Activated T-helper 2 cell treated with anti-CD3 and anti-CD28 coated beads, Interferon-gamma antibody, Interleukin-2, Interleukin-4, amounts not matched to agents 10 μg/mL and 5 μg/mL and 100 μg/mL, durations not matched to agents 14 hours and 24 hours and 36 hours (primary cell): Measurements from ENCODE around the gene SHF. TPM values are rescaled to one million over a fixed set of nuclear protein-coding genes. Genes with fewer than 3 reads are reported as not detected.

Source experiments
- DNase-seq: peaks from one replicate; pipeline ENCODE4 v3.0.0; 2021; ENCODE audit warnings: low spot score
- H3K27ac Mint-ChIP-seq: one replicate; pipeline ENCODE4 v1.8.0; 2021; ENCODE audit warnings: mixed read lengths
- H3K27me3 Mint-ChIP-seq: one replicate; pipeline ENCODE4 v1.8.0; 2021; ENCODE audit warnings: low read depth, mixed read lengths
- H3K36me3 Mint-ChIP-seq: one replicate; pipeline ENCODE4 v1.8.0; 2021; ENCODE audit warnings: low read depth, mixed read lengths
- H3K4me1 Mint-ChIP-seq: one replicate; pipeline ENCODE4 v1.8.0; 2021; ENCODE audit warnings: low read depth, mixed read lengths
- H3K4me3 Mint-ChIP-seq: one replicate; pipeline ENCODE4 v1.8.0; 2021; ENCODE audit warnings: low read depth, mild to moderate bottlenecking, moderate library complexity, mixed read lengths
- H3K9me3 Mint-ChIP-seq: one replicate; pipeline ENCODE4 v1.8.0; 2021; ENCODE audit warnings: mixed read lengths
- intact Hi-C: fragments of 100-400 bp; cut with micrococcal nuclease; formaldehyde crosslinking; loops from one replicate; pipeline ENCODE4 v1.15.1; 2023
- total RNA-seq: library from RNA; stranded (reverse); gene quantifications from 2 replicates; pipeline ENCODE4 v1.2.3, GENCODE V29; 2022

Gene SHF
- total RNA-seq, 1 donor from 2014 or later, result 16.4 TPM

GRCh38 chr15:45131510-45131909 lies 56.3 kb downstream of the SHF start:
- intact Hi-C loops, result no loop called here
- Mint-ChIP-seq H3K27ac (no peak overlapping the region), H3K9me3 (no peaks in the 10 kb centered on the region), H3K4me3 (no peak overlapping the region), H3K27me3 (peaks cover 69% of the 10 kb centered on the region), H3K36me3 (no peaks in the 10 kb centered on the region), H3K4me1 (peaks cover 4% of the 10 kb centered on the region)
- no peak for DNase-seq

- Mint-ChIP-seq H3K4me1 (peaks cover 4% of the 10 kb centered on the region), H3K9me3 (no peaks in the 10 kb centered on the region), H3K27me3 (peaks cover 75% of the 10 kb centered on the region), H3K27ac (no peak overlapping the region), H3K4me3 (no peak overlapping the region), H3K36me3 (no peaks in the 10 kb centered on the region)
- DNase-seq, result no peak
- intact Hi-C loops, result no loop called here
Observed at GRCh38 chr15:45130291-45131000, 57.3 kb downstream of the SHF start.

- Mint-ChIP-seq H3K4me1 (peaks cover 1% of the 10 kb centered on the region), H3K27me3 (peaks cover 79% of the 10 kb centered on the region), H3K36me3 (no peaks in the 10 kb centered on the region), H3K9me3 (no peaks in the 10 kb centered on the region), H3K27ac (no peak within 1 kb of the TSS), H3K4me3 (no peak within 1 kb of the TSS)
- intact Hi-C loops, result no loop called here
- DNase-seq, result no peak
Observed at GRCh38 chr15:45129651-45130129, 58.1 kb downstream of the SHF start, which contains the start of the genes DUOX1 and DUOXA1. Gene DUOX1 (plus strand): TSS chr15:45129994. CDS start chr15:45131967, 1,973 bp downstream. Gene DUOXA1 (minus strand): TSS chr15:45129879. CDS start chr15:45123014, 6,865 bp downstream.

- no peak for DNase-seq
- H3K9me3 Mint-ChIP-seq, result no peaks in the 10 kb centered on the region
- H3K36me3 Mint-ChIP-seq, result no peaks in the 10 kb centered on the region
- intact Hi-C loops, result no loop called here
- H3K4me3 Mint-ChIP-seq, result no peak overlapping the region
- H3K27me3 Mint-ChIP-seq, result peaks cover 73% of the 10 kb centered on the region
- H3K4me1 Mint-ChIP-seq, result no peaks in the 10 kb centered on the region
- no peak overlapping the region for H3K27ac Mint-ChIP-seq
Observed at GRCh38 chr15:45128971-45129639, 58.7 kb downstream of the SHF start.

GRCh38 chr15:45126535-45127158 lies 61.1 kb downstream of the SHF start:
- H3K4me1 Mint-ChIP-seq, result no peaks in the 10 kb centered on the region
- no peak overlapping the region for H3K27ac Mint-ChIP-seq
- H3K9me3 Mint-ChIP-seq, result no peaks in the 10 kb centered on the region
- no peaks in the 10 kb centered on the region for H3K36me3 Mint-ChIP-seq
- H3K27me3 Mint-ChIP-seq, result peaks cover 59% of the 10 kb centered on the region
- intact Hi-C loops, result no loop called here
- H3K4me3 Mint-ChIP-seq, result no peak overlapping the region
- DNase-seq, result no peak

GRCh38 chr15:45123397-45123796 lies 64.4 kb downstream of the SHF start:
- H3K4me3 Mint-ChIP-seq, result no peak overlapping the region
- no peaks in the 10 kb centered on the region for H3K36me3 Mint-ChIP-seq
- H3K27ac Mint-ChIP-seq, result no peak overlapping the region

GRCh38 chr15:45122719-45123118 lies 65.0 kb downstream of the SHF start:
- Mint-ChIP-seq H3K27ac (no peak overlapping the region), H3K27me3 (peaks cover 47% of the 10 kb centered on the region), H3K9me3 (no peaks in the 10 kb centered on the region), H3K4me3 (no peak overlapping the region), H3K4me1 (peaks cover 1% of the 10 kb centered on the region), H3K36me3 (no peaks in the 10 kb centered on the region)
- no peak for DNase-seq
- intact Hi-C loops, result no loop called here

More at GRCh38 chr15:45123397-45123796, 64.4 kb downstream of the SHF start:
- no peaks in the 10 kb centered on the region for H3K9me3 Mint-ChIP-seq
- H3K4me1 Mint-ChIP-seq, result no peaks in the 10 kb centered on the region
- DNase-seq, result no peak
- H3K27me3 Mint-ChIP-seq, result peaks cover 47% of the 10 kb centered on the region
- intact Hi-C loops, result no loop called here

- peaks cover 3% of the 10 kb centered on the region for H3K4me1 Mint-ChIP-seq
- no peaks in the 10 kb centered on the region for H3K36me3 Mint-ChIP-seq
- no peak overlapping the region for H3K4me3 Mint-ChIP-seq
- intact Hi-C loops, result no loop called here
- no peaks in the 10 kb centered on the region for H3K9me3 Mint-ChIP-seq
- no peak overlapping the region for H3K27ac Mint-ChIP-seq
- H3K27me3 Mint-ChIP-seq, result peaks cover 50% of the 10 kb centered on the region
- DNase-seq, result no peak
Observed at GRCh38 chr15:45121706-45122417, 65.9 kb downstream of the SHF start.

GRCh38 chr15:45121020-45121419 lies 66.7 kb downstream of the SHF start:
- no peaks in the 10 kb centered on the region for H3K9me3 Mint-ChIP-seq
- H3K27me3 Mint-ChIP-seq, result peaks cover 49% of the 10 kb centered on the region
- intact Hi-C loops, result no loop called here
- no peak overlapping the region for H3K4me3 Mint-ChIP-seq
- DNase-seq, result no peak
- H3K27ac Mint-ChIP-seq, result no peak overlapping the region
- H3K4me1 Mint-ChIP-seq, result peaks cover 5% of the 10 kb centered on the region
- H3K36me3 Mint-ChIP-seq, result no peaks in the 10 kb centered on the region

- no peaks in the 10 kb centered on the region for H3K36me3 Mint-ChIP-seq
- intact Hi-C loops, result no loop called here
- H3K9me3 Mint-ChIP-seq, result no peaks in the 10 kb centered on the region
- no peak overlapping the region for H3K27ac Mint-ChIP-seq
- peaks cover 49% of the 10 kb centered on the region for H3K27me3 Mint-ChIP-seq
- peaks cover 5% of the 10 kb centered on the region for H3K4me1 Mint-ChIP-seq
- no peak for DNase-seq
- no peak overlapping the region for H3K4me3 Mint-ChIP-seq
Observed at GRCh38 chr15:45120081-45120972, 67.4 kb downstream of the SHF start.

- Mint-ChIP-seq H3K9me3 (no peaks in the 10 kb centered on the region), H3K4me3 (no peak overlapping the region), H3K4me1 (peaks cover 7% of the 10 kb centered on the region), H3K27ac (no peak overlapping the region), H3K27me3 (peaks cover 56% of the 10 kb centered on the region), H3K36me3 (no peaks in the 10 kb centered on the region)
- DNase-seq, result no peak
- intact Hi-C loops, result no loop called here
Observed at GRCh38 chr15:45118996-45119395, 68.8 kb downstream of the SHF start.

GRCh38 chr15:45118131-45118588 lies 69.6 kb downstream of the SHF start:
- Mint-ChIP-seq H3K27me3 (peaks cover 59% of the 10 kb centered on the region), H3K4me3 (peak overlapping the region; percentile 52), H3K4me1 (peaks cover 9% of the 10 kb centered on the region), H3K27ac (no peak overlapping the region), H3K9me3 (no peaks in the 10 kb centered on the region), H3K36me3 (no peaks in the 10 kb centered on the region)
- peak; percentile 78 for DNase-seq
- intact Hi-C loops, result no loop called here
